Measurements from ENCODE around the gene ZNF438.

GRCh38 chr10:31034098-31034909 is 2.6 kb upstream of the ZNF438 start:
- no peak for TF ChIP-seq EZH2 (IDR thresholded peaks at IDR 0.05; ENCODE audit: low read length, missing control alignments)
- TF ChIP-seq, protein P1, sequence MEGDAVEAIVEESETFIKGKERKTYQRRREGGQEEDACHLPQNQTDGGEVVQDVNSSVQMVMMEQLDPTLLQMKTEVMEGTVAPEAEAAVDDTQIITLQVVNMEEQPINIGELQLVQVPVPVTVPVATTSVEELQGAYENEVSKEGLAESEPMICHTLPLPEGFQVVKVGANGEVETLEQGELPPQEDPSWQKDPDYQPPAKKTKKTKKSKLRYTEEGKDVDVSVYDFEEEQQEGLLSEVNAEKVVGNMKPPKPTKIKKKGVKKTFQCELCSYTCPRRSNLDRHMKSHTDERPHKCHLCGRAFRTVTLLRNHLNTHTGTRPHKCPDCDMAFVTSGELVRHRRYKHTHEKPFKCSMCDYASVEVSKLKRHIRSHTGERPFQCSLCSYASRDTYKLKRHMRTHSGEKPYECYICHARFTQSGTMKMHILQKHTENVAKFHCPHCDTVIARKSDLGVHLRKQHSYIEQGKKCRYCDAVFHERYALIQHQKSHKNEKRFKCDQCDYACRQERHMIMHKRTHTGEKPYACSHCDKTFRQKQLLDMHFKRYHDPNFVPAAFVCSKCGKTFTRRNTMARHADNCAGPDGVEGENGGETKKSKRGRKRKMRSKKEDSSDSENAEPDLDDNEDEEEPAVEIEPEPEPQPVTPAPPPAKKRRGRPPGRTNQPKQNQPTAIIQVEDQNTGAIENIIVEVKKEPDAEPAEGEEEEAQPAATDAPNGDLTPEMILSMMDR (conservative IDR thresholded peaks at IDR 0.05 in 1 of 2, IDR thresholded peaks at IDR 0.05 in 1 of 2; ENCODE audit: low read depth in 1 of 2, low read length in 2 of 2), result no peak
